Measurements from ENCODE around the gene PIP5K1C.

The PIP5K1C gene

GRCh38 chr19:3610745-3611717, 89.2 kb downstream of the PIP5K1C start:
- no peak for DNase-seq (ENCODE audit: low read depth)

DNA sequence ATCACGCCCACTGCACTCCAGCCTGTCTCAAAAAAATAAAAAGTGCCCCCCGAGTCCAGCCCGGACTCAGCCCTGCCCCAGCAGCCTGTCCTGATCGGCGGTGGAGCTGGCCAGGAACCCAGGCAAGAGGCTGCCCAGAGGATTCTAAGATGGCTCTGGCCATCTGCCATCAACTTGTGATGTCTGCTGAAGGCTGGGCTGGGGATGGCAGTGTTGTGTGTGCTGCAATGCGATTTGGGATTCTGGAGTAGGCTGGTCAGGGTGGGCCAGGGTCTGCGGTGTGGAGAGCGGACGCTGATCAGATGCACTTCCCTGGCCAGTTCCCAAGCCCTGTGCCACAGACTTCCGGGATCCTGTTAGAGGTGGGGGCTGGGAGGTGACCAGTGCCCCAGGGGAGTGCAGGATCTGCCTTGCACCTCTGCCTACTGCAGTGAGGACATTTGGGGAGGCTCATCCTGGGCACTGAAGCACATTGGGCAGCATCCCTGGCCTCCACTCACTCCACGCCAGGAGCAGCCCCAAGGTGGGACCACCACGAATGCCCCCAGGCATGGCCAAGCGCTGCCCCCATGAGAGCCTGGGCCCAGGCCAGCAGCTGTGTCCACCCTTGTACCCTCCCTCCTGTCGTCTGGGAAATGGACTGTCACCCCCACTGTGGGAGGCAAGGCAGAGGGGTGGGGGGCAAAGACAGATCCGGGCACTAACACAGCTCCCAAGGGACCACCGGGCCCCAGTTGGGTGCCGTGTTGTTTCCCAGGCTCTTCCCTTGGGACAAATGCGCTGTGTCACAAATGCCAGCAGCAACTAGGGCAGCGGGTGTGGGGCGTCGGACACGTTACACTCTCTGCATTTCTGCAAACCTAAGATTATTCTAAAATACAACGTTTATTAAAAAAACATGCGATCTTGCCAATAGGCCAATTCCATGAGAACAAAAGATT, 90.2 kb downstream of the PIP5K1C start:
- DNase-seq (ENCODE audit: low read depth) = no peak

DNA sequence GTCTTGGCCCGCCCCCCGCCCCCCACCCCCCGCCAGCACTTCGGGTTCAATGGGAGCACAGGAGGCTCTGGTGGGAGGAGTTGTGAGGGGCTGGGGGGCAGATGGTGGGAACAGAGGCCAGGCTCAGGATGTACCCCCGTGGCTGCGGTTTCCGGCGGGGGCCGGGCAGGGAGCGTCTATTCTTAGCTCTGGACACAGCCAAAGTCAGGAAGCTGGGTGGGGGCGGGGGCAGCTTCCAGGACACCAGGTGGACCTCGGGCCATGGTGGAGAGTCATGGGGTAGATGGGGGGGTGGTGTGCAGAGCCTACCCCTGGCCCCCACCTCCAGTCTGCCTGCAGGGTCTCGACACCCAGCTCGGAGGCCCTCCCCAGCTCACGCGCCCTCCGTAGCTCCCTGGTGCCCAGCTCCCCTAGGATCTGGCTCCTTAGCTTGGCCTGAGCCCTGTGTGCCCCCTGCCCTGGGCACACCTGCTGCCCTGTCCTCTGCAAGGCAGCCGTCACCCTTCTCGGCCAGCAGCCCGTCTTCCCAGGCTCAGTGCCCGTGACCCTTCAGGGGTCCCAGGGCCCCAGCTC, 91.4 kb downstream of the PIP5K1C start:
- DNase-seq (ENCODE audit: low read depth) = no peak

- no peak for DNase-seq (ENCODE audit: low read depth)
Observed at GRCh38 chr19:3608079-3608641, 92.1 kb downstream of the PIP5K1C start.

- DNase-seq (ENCODE audit: low read depth) = no peak
Observed at GRCh38 chr19:3607303-3608078, 92.8 kb downstream of the PIP5K1C start.

DNA sequence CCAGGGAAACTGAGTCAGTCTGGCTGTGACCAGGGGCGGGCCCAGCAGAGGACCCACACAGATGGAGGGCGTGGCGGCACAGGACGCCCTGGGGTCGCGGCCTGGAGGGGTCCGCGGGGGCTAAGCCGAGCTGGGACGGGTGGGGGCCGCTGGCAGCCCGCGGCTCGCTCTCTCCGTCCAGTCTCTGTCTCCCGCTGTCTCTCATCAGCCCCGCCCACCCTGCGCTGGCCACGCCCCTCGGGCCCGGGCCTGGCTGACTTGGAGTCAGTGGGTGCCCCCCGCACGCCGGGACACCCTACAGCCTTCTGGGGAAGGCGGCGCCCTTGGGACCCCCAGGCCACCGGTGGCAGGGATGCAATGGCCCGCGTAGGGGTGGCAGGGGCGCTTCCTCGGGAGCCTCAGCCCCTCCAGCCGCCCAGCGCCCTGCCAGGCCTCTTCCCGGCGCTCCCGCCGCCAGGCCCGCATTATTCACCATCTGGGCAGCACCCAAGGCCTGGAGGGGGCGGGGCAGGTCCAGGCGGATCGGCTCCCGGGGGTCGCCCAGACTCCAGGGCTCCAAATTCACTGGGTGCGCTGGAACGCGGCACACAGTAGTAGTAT, 93.5 kb downstream of the PIP5K1C start, which contains the start of gene TBXA2R:
TBXA2R (minus strand) TSS at position 186 of the 600 bp plus-strand sequence. CDS start 6,241 bp downstream, outside the sequence.
- no peak for DNase-seq (ENCODE audit: low read depth)

DNA sequence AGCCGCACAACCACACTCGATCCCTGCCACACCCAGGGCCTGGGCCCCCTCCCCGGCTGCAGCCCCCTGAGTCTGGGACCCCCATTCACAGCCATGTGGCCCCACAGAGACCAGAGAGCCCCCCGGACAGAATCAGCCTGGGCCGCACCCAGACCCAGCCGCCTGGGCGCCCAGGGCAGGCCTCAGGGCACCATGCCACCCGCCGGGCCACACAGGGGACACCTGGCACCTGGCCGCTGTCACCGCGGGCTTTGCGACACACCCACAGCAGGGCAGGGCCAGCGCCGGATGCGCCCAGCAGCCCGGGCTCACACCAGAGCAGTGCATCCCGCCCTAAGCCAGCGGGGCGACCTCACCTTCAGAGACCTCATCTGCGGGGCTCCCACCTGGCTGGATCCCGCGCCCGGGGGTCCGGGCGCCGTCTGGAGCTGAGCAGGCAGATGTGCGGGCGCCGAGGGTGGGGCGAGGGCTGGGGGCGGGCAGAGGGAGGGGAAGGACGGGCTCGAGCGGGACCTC, 94.0 kb downstream of the PIP5K1C start:
- no peak for DNase-seq (ENCODE audit: low read depth)

GRCh38 chr19:3605770-3606169, 94.5 kb downstream of the PIP5K1C start:
- no peak for DNase-seq (ENCODE audit: low read depth)

DNA sequence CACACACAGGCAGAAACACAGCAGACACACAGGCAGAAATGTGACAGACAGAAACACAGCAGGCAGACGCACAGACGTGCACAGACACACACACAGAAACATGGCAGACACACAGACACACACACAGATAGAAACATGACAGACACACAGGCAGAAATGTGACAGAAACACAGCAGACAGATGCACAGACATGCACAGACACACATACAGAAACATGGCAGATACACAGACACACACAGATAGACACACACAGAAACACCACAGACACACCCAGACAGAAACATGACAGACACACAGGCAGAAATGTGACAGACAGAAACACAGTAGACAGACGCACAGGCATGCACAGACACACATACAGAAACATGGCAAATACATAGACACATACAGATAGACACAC, 94.9 kb downstream of the PIP5K1C start:
- DNase-seq (ENCODE audit: low read depth) = no peak

- no peak for DNase-seq (ENCODE audit: low read depth)
Observed at GRCh38 chr19:3604987-3605343, 95.3 kb downstream of the PIP5K1C start.

GRCh38 chr19:3604227-3604986, 95.9 kb downstream of the PIP5K1C start:
- no peak for DNase-seq (ENCODE audit: low read depth)

DNA sequence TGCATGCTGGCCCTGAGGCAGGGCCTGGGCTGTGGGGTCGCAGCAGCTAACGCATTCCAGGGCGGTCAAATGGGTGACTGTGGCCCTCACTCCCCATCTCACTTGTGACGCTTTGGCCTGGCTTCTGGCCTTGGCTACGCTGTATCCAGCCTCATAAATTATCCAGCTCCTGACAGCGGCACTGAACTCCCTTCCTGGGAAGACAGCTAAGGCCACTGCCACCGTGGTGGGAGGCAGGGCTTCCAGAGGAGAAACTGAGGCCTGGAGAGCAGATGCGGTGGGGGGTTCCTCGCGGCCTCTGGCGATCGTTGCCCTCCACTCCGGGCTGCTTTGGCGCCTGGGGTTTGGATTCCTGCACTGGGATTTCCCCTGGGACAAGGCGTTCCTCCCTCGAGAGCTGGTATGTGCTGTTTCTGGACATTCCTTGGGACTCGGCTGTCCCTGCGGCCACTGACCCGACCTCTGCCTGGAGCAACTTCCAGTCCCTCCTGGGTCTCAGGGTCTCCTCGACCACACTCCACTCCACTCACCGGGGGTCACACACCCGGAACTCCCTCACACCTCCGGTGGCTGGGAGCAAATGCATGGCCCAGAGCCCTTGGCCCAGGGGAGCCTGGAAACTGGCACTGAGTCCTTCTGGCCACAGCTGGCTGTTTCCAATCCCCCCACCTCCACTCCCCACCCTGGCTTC, 97.0 kb downstream of the PIP5K1C start:
- no peak for DNase-seq (ENCODE audit: low read depth)

GRCh38 chr19:3601021-3601420, 99.2 kb downstream of the PIP5K1C start:
- no peak for DNase-seq (ENCODE audit: low read depth)

- no peak for DNase-seq (ENCODE audit: low read depth)
Observed at GRCh38 chr19:3599776-3600187, 100.5 kb downstream of the PIP5K1C start.

GRCh38 chr19:3595521-3596061, 104.7 kb downstream of the PIP5K1C start:
- no peak for DNase-seq (ENCODE audit: low read depth)

DNA sequence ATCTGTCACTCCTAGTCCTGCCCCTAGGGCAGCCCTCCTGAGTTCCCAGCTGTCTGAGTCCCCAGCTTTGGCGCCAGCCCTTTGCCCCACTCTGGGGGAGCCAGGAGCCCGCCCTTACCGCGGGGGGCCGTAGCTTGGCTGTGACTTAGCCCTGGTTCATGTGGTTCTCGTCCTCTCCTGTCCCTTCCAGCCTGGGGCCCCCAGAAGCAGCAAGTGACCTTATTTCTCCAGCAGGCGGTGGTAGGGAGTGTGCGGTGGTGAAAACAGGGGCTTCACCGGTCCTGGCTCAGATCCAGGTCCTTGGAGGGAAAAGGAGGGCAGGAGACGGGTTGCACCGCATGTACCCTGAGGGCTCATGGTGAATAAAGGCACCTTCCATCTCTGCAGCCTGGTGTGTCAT, 107.1 kb downstream of the PIP5K1C start:
- no peak for DNase-seq (ENCODE audit: low read depth)

- DNase-seq (ENCODE audit: low read depth) = no peak
Observed at GRCh38 chr19:3591876-3592613, 108.2 kb downstream of the PIP5K1C start.

Data from T-helper 22 cell (primary cell).